ENCODE measurements around the gene CASK. TPM values are rescaled to one million over a fixed set of nuclear protein-coding genes. Genes with fewer than 3 reads are reported as not detected.

CASK gene
- total RNA-seq (2022; extraction: Qiagen RNA extraction; ENCODE audit: low read depth): 18.2 to 23.6 TPM (median 20.9 TPM) in 5 replicates

DNA sequence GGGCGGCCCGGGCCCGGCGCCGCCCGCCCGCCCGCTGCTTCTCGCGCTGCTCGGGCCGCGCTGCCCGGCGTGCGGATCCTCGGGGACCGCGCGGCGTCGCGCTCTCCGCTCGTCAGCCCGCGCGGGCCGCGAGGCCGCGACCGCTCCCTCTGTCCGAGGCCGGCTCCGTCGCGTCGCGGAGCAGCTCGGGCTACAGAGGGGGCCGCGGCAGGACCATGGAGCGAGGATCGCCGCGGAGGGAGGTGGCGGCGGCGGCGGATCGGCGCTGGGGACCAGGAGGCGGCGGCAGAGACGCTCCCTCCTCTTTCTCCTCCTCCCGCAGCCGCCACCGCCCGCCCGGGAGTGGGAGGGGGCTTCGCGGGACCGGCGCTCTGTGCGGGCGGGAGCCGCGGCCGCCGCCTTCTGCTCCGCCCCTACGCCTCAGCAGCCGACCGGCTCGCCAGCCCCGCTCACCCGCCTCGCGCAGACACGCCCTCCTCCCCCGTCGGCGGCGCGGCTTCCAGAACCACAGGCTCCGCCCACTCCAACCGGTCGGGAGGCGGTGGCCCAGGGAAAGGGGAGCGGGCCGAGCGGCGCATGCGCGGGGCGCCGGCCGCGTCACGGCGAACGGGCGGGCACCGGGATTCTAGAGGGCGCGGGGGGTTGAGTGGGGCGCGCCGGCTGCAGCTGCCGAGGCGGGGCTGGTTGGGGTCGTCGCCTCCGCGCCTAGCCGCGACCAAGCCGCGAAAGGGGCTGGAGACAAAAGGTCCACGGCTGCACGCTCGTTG is at the start of gene CASK:
Gene CASK (minus strand): TSS at position 344 of the 767 bp plus-strand sequence. CDS start 566 bp downstream, outside the sequence.

DNA sequence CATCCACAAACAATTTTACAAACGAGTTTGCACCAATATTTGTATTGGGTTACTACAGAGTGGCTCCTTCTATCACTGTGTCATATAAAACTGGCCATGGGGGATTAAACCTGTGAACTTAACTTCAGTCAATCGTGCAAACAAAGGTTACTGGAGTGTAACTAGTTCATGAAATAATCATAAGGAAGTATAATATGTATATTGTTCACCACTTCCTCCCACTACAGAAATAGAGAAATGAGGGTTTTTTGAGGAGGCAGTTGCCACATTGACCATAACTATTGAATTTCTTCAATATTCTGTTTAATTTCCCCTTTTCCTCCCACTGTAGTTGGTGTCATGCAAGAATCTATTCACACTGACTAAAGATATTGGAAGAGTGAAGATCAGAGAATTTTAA is 199.5 kb downstream of the CASK start, which contains the start of gene GPR82:
Gene GPR82 (plus strand): TSS at position 356 of the 400 bp plus-strand sequence. CDS start 2,846 bp downstream, outside the sequence.

GRCh38 chrX:41688835-41689234 is 234.5 kb downstream of the CASK start, which contains the start of gene GPR34:
GPR34 (plus strand) TSS chrX:41688973; CDS start chrX:41695634, 6,661 bp downstream.

Other genes with a start within 250 kb of the CASK start
- gene GPR34, start 234.6 kb downstream of the CASK start, total RNA-seq (2022; extraction: Qiagen RNA extraction; ENCODE audit: low read depth): 0.13 TPM in 1 of 5 replicates, not detected in the others
- gene GPR82, start 199.4 kb downstream of the CASK start, total RNA-seq (2022; extraction: Qiagen RNA extraction; ENCODE audit: low read depth): not detected in 5 replicates